Keratinocyte (primary cell): ENCODE measurements around the gene AAR2. TPM values are rescaled to one million over a fixed set of nuclear protein-coding genes. Genes with fewer than 3 reads are reported as not detected.

Source experiments
- DNase-seq: peaks from one replicate; pipeline ENCODE4 v3.0.0-alpha.2; 2011; ENCODE audit warnings: low read depth, missing footprints, low spot score
- FAIRE-seq: peaks from 2 replicates; lab custom pipeline; 2011; peaks lifted over from hg19 to GRCh38; lab: Jason Lieb, UNC
- H2AFZ ChIP-seq: 2 replicates; pipeline ENCODE4 v1.6.0; 2012; ENCODE audit warnings: low read length, control low read depth, inconsistent platforms; ENCODE audit not compliant: control insufficient read depth
- H3K27ac ChIP-seq: 2 replicates; pipeline ENCODE4 v1.5.1; 2011; ENCODE audit warnings: low read length; ENCODE audit not compliant: control insufficient read depth, insufficient read depth
- H3K27me3 ChIP-seq: 3 replicates; pipeline ENCODE4 v1.6.0; 2011; ENCODE audit warnings: low read length; ENCODE audit not compliant: control insufficient read depth, insufficient read depth; ENCODE audit errors: extremely low read depth
- H3K36me3 ChIP-seq, 2 experiments: 2 replicates in 1 of 2; 3 replicates in 1 of 2; pipeline ENCODE4 v1.5.1; 2011; ENCODE audit warnings: low read length in 2 of 2, mild to moderate bottlenecking in 1 of 2; ENCODE audit not compliant: control insufficient read depth in 2 of 2, insufficient read depth in 2 of 2; ENCODE audit errors: extremely low read depth in 1 of 2
- H3K4me1 ChIP-seq: 3 replicates; pipeline ENCODE4 v1.5.1; 2011; ENCODE audit warnings: low read length; ENCODE audit not compliant: control insufficient read depth, insufficient read depth; ENCODE audit errors: extremely low read depth
- H3K4me2 ChIP-seq: 3 replicates; pipeline ENCODE4 v1.6.0; 2011; ENCODE audit warnings: low read depth, low read length; ENCODE audit not compliant: control insufficient read depth, insufficient read depth; ENCODE audit errors: extremely low read depth
- H3K4me3 ChIP-seq, 3 experiments: fragments of 200-600 bp in 1 of 3; sonication (generic) in 1 of 3; 2 replicates in 2 of 3; 3 replicates in 1 of 3; pipeline ENCODE4 v1.5.1; 2011 to 2016; ENCODE audit warnings: low read length in 3 of 3, mild to moderate bottlenecking in 3 of 3, control low read depth in 2 of 3, inconsistent platforms in 1 of 3, low read depth in 1 of 3, mixed read lengths in 1 of 3, mixed run types in 1 of 3, moderate library complexity in 1 of 3; ENCODE audit not compliant: control insufficient read depth in 2 of 3, insufficient read depth in 2 of 3; ENCODE audit errors: extremely low read depth in 1 of 3
- H3K79me2 ChIP-seq: 2 replicates; pipeline ENCODE4 v1.6.0; 2012; ENCODE audit warnings: low read length; ENCODE audit not compliant: control insufficient read depth, insufficient read depth
- H3K9ac ChIP-seq: 3 replicates; pipeline ENCODE4 v1.6.0; 2011; ENCODE audit warnings: low read length; ENCODE audit not compliant: control insufficient read depth, insufficient read depth; ENCODE audit errors: extremely low read depth
- H3K9me1 ChIP-seq: 3 replicates; pipeline ENCODE4 v1.6.0; 2011; ENCODE audit warnings: low read length; ENCODE audit not compliant: control insufficient read depth, insufficient read depth; ENCODE audit errors: extremely low read depth
- H3K9me3 ChIP-seq: 2 replicates; pipeline ENCODE4 v1.5.1; 2012; ENCODE audit warnings: low read depth, low read length; ENCODE audit not compliant: control insufficient read depth
- H4K20me1 ChIP-seq: 3 replicates; pipeline ENCODE4 v1.6.0; 2011; ENCODE audit warnings: low read length; ENCODE audit not compliant: control insufficient read depth, insufficient read depth; ENCODE audit errors: extremely low read depth
- CTCF ChIP-seq, 3 experiments: IDR thresholded peaks in 1 of 3; conservative IDR thresholded peaks in 1 of 3; optimal IDR thresholded peaks in 1 of 3; 2 replicates in 2 of 3; 3 replicates in 1 of 3; pipeline versions ENCODE3 to v1.5.1; 2011; ENCODE audit warnings: low read length in 3 of 3, mild to moderate bottlenecking in 3 of 3, moderate library complexity in 2 of 3, control low read depth in 1 of 3, inconsistent platforms in 1 of 3; ENCODE audit not compliant: insufficient read depth in 2 of 3; ENCODE audit errors: extremely low read depth in 1 of 3
- EZH2 ChIP-seq: IDR thresholded peaks from one replicate; pipeline ENCODE4 v1.6.1; 2012; ENCODE audit warnings: inconsistent platforms, mild to moderate bottlenecking, low read length, moderate library complexity
- dilution Hi-C: fragments of 300-500 bp; cut with MboI; formaldehyde crosslinking; loops from one replicate; pipeline ENCODE4 v1.7.0; 2020; ENCODE audit warnings: low sequenced_read_pairs; ENCODE audit not compliant: extremely low pct_ligation_motif_present
- polyA plus RNA-seq, 5 experiments: library from polyadenylated mRNA; depleted of rRNA in 3 of 5; stranded (reverse) in 3 of 5; stranded (forward) in 1 of 5; unstranded in 1 of 5; fragments of >200 nt; gene quantifications; 1 replicate in 1 of 5; 2 replicates in 3 of 5; 3 replicates in 1 of 5; pipeline versions ENCODE4 v1.2.1 to v1.2.3, GENCODE V29; 2011 to 2012; ENCODE audit warnings: missing spikeins in 2 of 5, low read depth in 1 of 5, low replicate concordance in 1 of 5

Gene AAR2
- polyA plus RNA-seq, 1 donor (not counting 4 experiments of a cell fraction or from before 2014, with no cell fraction given), result 20.1 TPM

- Histone ChIP-seq H4K20me1 (no peaks in the 10 kb centered on the region), H3K9ac (no peak overlapping the region), H2AFZ (no peak overlapping the region), H3K9me1 (no peaks in the 10 kb centered on the region), H3K4me2 (no peak overlapping the region), H3K4me1 (no peaks in the 10 kb centered on the region), H3K27me3 (no peaks in the 10 kb centered on the region), H3K79me2 (no peaks in the 10 kb centered on the region), H3K9me3 (no peaks in the 10 kb centered on the region), H3K27ac (no peak overlapping the region), H3K36me3 (peaks cover 0 to 4% of the 10 kb centered on the region in 2 experiments), H3K4me3 (no peak overlapping the region)
- FAIRE-seq (no peak), DNase-seq (no peak)
- no peak for TF ChIP-seq CTCF (optimal IDR thresholded peaks at IDR 0.05 in 1 of 3, IDR thresholded peaks at IDR 0.05 in 1 of 3, conservative IDR thresholded peaks at IDR 0.05 in 1 of 3; ENCODE audit: extremely low read depth in 1 of 3, insufficient read depth in 2 of 3, low read length in 3 of 3)
- no peak for TF ChIP-seq EZH2
- dilution Hi-C loops, result no loop called here
Observed at GRCh38 chr20:36261389-36262105, 25.3 kb downstream of the AAR2 start.

- H3K4me1 ChIP-seq, result no peaks in the 10 kb centered on the region
- TF ChIP-seq CTCF (optimal IDR thresholded peaks at IDR 0.05 in 1 of 3, IDR thresholded peaks at IDR 0.05 in 1 of 3, conservative IDR thresholded peaks at IDR 0.05 in 1 of 3; ENCODE audit: extremely low read depth in 1 of 3, insufficient read depth in 2 of 3, low read length in 3 of 3) (no peak), EZH2 (no peak)
- no peak overlapping the region for H3K27ac ChIP-seq
- H3K9me3 ChIP-seq, result no peaks in the 10 kb centered on the region
- H3K27me3 ChIP-seq, result no peaks in the 10 kb centered on the region
- H3K9ac ChIP-seq, result no peak overlapping the region
- H2AFZ ChIP-seq, result no peak overlapping the region
- no peaks in the 10 kb centered on the region for H3K79me2 ChIP-seq
- FAIRE-seq (no peak), DNase-seq (no peak)
- no peaks in the 10 kb centered on the region for H4K20me1 ChIP-seq
- dilution Hi-C loops, result no loop called here
- no peaks in the 10 kb centered on the region for H3K9me1 ChIP-seq
- no peak overlapping the region for H3K4me3 ChIP-seq
- no peaks in the 10 kb centered on the region for H3K36me3 ChIP-seq
- no peak overlapping the region for H3K4me2 ChIP-seq
Observed at GRCh38 chr20:36262440-36262839, 26.2 kb downstream of the AAR2 start.
